ENCODE measurements around the gene TMC5. TPM values are rescaled to one million over a fixed set of nuclear protein-coding genes. Genes with fewer than 3 reads are reported as not detected.

Gene TMC5
- total and polyA plus RNA-seq, 2 of the 4 experiments (the other 2 are of a cell fraction): not detected

DNA sequence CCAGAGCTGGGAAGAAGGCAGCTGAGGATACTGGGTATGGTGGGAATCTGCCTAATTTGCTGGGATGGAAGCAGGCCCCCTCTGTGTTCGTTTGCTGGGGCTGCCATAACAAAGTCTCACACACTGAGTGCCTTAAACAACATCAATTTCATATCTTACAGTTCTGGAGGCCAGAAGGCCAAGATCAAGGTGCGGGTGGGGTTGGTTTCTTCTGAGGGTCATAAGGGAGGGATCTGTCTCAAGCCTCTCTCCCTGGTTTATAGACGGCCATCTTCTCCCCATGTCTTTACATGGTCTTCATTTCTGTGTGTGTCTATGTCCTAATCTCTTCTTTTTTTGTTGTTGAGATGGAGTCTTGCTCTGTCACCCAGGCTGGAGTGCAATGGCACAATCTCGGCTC, 68.4 kb downstream of the TMC5 start:
- Histone ChIP-seq H3K18ac (ENCODE audit: low read depth, low read length) (no peak overlapping the region), H3K27me3 (ENCODE audit: control insufficient read depth, insufficient read depth, low read length) (peaks cover 2% of the 10 kb centered on the region), H3K4me2 (ENCODE audit: low read depth, low read length) (no peak overlapping the region), H3K56ac (ENCODE audit: extremely low read depth, insufficient read depth, low read length) (no peak overlapping the region), H2BK15ac (ENCODE audit: low read depth, low read length) (no peak overlapping the region), H2BK5ac (ENCODE audit: low read depth, low read length, poor library complexity, severe bottlenecking) (no peak overlapping the region), H2AFZ (replicated peaks; ENCODE audit: low read length, poor library complexity) (no peak overlapping the region), H4K8ac (ENCODE audit: low read depth in 2 of 2, low read length in 2 of 2) (no peak overlapping the region), H4K91ac (ENCODE audit: insufficient read depth, low read depth, low read length) (no peak overlapping the region), H2AK5ac (ENCODE audit: low read depth, low read length) (no peak overlapping the region), H3K79me1 (ENCODE audit: low read depth in 1 of 2, low read length in 2 of 2) (no peaks in the 10 kb centered on the region), H3K14ac (replicated peaks; ENCODE audit: low read depth, low read length) (no peak overlapping the region), H2AK9ac (replicated peaks; ENCODE audit: low read depth, low read length, poor library complexity) (no peak overlapping the region), H4K20me1 (ENCODE audit: insufficient read depth, low read length) (no peaks in the 10 kb centered on the region), H3K4me1 (ENCODE audit: control insufficient read depth, insufficient read depth, low read length) (no peaks in the 10 kb centered on the region), H3K23ac (ENCODE audit: low read depth, low read length) (no peak overlapping the region), H2BK120ac (ENCODE audit: low read depth, low read length) (no peak overlapping the region), H3K4me3 (ENCODE audit: insufficient read depth, low read depth, low read length) (no peak overlapping the region), H2BK20ac (ENCODE audit: low read depth, low read length) (no peak overlapping the region), H3K27ac (ENCODE audit: insufficient read depth, low read length) (no peak overlapping the region), H3K9me1 (ENCODE audit: insufficient read depth, low read length) (no peaks in the 10 kb centered on the region), H3K9ac (ENCODE audit: low read depth, low read length) (no peak overlapping the region), H3K9me3 (ENCODE audit: control insufficient read depth, insufficient read depth, low read length) (no peaks in the 10 kb centered on the region), H3K4ac (ENCODE audit: low read depth, low read length) (no peak overlapping the region), H4K5ac (ENCODE audit: low read depth, low read length) (no peak overlapping the region), H3K36me3 (ENCODE audit: control insufficient read depth, insufficient read depth, low read length) (no peaks in the 10 kb centered on the region)
- DNase-seq (no peak), ATAC-seq (ENCODE audit: low read depth) (no peak)
- intact Hi-C loops (cut with micrococcal nuclease): no loop called here
- dilution Hi-C loops (cut with HindIII; ENCODE audit: low sequenced_read_pairs, unreplicated experiment): no loop called here
- in situ Hi-C loops (cut with MboI; ENCODE audit: low sequenced_read_pairs): no loop called here
- TF ChIP-seq, protein P1, sequence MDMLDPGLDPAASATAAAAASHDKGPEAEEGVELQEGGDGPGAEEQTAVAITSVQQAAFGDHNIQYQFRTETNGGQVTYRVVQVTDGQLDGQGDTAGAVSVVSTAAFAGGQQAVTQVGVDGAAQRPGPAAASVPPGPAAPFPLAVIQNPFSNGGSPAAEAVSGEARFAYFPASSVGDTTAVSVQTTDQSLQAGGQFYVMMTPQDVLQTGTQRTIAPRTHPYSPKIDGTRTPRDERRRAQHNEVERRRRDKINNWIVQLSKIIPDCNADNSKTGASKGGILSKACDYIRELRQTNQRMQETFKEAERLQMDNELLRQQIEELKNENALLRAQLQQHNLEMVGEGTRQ (IDR thresholded peaks at IDR 0.05; ENCODE audit: low read depth, low read length): no peak
- TF ChIP-seq MXI1 (IDR thresholded peaks at IDR 0.05; ENCODE audit: borderline replicate concordance, low read depth, low read length) (no peak), POLR2A (IDR thresholded peaks at IDR 0.05; ENCODE audit: low read depth, low read length) (no peak), RAD21 (IDR thresholded peaks at IDR 0.05; ENCODE audit: low read length) (no peak), RFX5 (IDR thresholded peaks at IDR 0.05; ENCODE audit: low read depth, low read length) (no peak), CHD1 (IDR thresholded peaks at IDR 0.05; ENCODE audit: low read depth, low read length) (no peak), CEBPB (IDR thresholded peaks at IDR 0.05; ENCODE audit: low read depth, low read length) (no peak), RCOR1 (IDR thresholded peaks at IDR 0.05; ENCODE audit: insufficient replicate concordance, low read length) (no peak), MAZ (IDR thresholded peaks at IDR 0.05; ENCODE audit: borderline replicate concordance, low read depth, low read length) (no peak), SMC3 (IDR thresholded peaks at IDR 0.05; ENCODE audit: low read depth, low read length) (no peak), FOS (IDR thresholded peaks at IDR 0.05; ENCODE audit: low read depth, low read length) (no peak), NFE2L2 (IDR thresholded peaks at IDR 0.05; ENCODE audit: low read depth, low read length) (no peak), BHLHE40 (IDR thresholded peaks at IDR 0.05; ENCODE audit: low read depth, low read length) (no peak), MAFK (IDR thresholded peaks at IDR 0.05; ENCODE audit: low read depth, low read length) (no peak)
- TF ChIP-seq, protein P2, sequence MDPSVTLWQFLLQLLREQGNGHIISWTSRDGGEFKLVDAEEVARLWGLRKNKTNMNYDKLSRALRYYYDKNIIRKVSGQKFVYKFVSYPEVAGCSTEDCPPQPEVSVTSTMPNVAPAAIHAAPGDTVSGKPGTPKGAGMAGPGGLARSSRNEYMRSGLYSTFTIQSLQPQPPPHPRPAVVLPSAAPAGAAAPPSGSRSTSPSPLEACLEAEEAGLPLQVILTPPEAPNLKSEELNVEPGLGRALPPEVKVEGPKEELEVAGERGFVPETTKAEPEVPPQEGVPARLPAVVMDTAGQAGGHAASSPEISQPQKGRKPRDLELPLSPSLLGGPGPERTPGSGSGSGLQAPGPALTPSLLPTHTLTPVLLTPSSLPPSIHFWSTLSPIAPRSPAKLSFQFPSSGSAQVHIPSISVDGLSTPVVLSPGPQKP (IDR thresholded peaks at IDR 0.05; ENCODE audit: borderline replicate concordance, low read depth, low read length): no peak
- TF ChIP-seq, protein P3, sequence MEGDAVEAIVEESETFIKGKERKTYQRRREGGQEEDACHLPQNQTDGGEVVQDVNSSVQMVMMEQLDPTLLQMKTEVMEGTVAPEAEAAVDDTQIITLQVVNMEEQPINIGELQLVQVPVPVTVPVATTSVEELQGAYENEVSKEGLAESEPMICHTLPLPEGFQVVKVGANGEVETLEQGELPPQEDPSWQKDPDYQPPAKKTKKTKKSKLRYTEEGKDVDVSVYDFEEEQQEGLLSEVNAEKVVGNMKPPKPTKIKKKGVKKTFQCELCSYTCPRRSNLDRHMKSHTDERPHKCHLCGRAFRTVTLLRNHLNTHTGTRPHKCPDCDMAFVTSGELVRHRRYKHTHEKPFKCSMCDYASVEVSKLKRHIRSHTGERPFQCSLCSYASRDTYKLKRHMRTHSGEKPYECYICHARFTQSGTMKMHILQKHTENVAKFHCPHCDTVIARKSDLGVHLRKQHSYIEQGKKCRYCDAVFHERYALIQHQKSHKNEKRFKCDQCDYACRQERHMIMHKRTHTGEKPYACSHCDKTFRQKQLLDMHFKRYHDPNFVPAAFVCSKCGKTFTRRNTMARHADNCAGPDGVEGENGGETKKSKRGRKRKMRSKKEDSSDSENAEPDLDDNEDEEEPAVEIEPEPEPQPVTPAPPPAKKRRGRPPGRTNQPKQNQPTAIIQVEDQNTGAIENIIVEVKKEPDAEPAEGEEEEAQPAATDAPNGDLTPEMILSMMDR (conservative IDR thresholded peaks at IDR 0.05; ENCODE audit: low read depth, low read length): no peak
- no TSS peak for BruUV-seq (replicated peaks)
- ChIA-PET CTCF (no interaction called here), POLR2A (ENCODE audit: unreplicated experiment) (no interaction called here)
- WGBS, 2 experiments (ENCODE audit: extremely low coverage in 2 of 2, insufficient read length in 1 of 2): no CpG with 5 or more reads among the region's 4 CpGs

Measured in IMR-90 (cell line).